ENCODE data around the gene SCUBE3.

Gene SCUBE3

DNA sequence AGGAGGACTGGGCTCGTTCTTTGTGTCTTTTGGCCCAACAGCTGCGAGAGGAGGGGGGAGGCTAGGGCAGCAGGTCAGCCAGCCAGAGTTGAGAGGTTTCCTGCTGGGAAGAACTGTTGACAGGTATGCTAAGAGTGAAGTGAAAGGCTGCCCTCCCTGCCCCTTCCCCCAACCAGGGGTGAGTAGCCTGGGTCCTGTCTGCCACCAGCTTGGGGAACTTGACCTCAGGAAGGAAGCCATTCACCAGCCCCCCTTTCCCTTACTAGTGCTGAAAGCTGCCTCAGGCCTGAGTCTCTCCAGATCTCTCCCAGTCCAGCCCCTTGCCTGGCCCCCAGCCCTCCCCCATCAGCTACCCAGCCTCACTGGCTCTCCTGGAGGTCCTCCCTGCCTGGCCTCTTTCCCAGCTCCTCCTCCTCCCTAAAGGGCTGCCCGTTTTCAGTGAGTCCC lies 25.1 kb downstream of the SCUBE3 start:
- no peak overlapping the region for H3K27ac Mint-ChIP-seq (ENCODE audit: low read depth)
- ATAC-seq (replicated peaks; ENCODE audit: extremely low read depth, poor library complexity, severe bottlenecking) (no peak), DNase-seq (ENCODE audit: low spot score in 2 of 2) (no peak)
- H3K9me3 Mint-ChIP-seq = no peaks in the 10 kb centered on the region
- H3K4me3 Mint-ChIP-seq = no peak overlapping the region
- H3K36me3 Mint-ChIP-seq (ENCODE audit: insufficient read depth) = no peaks in the 10 kb centered on the region
- no peaks in the 10 kb centered on the region for H3K27me3 Mint-ChIP-seq
- H3K4me1 Mint-ChIP-seq = peaks cover 8% of the 10 kb centered on the region

DNA sequence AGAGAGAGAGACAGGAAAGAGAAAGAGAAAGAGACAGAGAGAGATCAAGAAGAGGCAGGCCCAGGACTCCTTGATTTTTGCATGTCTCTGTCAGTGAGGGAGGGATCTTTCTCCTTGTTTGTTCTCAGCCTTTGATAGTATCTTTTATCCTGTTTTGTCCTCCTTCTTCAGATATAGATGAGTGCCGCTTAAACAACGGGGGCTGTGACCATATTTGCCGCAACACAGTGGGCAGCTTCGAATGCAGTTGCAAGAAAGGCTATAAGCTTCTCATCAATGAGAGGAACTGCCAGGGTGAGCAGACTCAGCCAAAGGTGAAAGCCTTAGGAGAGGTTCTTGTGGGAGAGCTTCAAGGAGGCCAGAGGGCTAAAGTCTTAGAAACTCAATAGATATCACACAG lies 25.8 kb downstream of the SCUBE3 start:
- Mint-ChIP-seq H3K27ac (ENCODE audit: low read depth) (no peak overlapping the region), H3K4me1 (peaks cover 6% of the 10 kb centered on the region)

DNA sequence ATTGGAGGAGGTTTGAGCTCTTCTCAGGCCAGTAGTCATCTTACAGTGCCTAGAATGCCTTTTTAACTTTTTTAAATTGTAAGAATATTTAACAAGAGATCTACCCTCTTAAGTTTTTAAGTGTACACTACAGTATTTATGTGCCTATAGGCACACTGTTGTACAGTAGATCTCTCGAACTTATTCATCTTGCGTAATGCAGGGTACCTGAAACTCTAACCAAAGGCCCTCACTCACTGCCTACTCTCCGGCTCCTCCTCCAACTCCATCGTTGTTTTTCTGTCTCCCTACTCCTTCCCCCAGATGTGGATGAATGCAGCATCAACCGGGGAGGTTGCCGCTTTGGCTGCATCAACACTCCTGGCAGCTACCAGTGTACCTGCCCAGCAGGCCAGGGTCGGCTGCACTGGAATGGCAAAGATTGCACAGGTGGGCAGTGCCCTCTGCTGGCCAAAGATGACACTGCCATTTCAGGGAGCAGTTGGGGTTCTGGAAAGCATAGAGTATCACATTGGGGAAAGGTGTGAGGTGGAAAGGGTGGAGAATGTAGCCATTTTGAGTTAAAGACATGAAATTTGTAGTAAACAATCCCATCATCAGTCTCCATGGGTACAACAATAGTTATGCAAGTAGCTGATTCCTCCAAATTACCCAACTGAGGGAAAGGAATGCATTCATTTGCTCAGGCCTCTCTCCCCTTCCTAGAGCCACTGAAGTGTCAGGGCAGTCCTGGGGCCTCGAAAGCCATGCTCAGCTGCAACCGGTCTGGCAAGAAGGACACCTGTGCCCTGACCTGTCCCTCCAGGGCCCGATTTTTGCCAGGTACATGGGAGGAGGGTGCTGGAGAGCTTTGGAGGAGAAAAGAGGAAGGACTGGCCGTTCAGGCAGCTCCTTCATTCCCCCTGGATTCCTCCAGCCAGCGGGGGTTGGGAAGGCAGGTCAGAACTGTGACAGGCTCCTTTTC lies 27.4 kb downstream of the SCUBE3 start:
- Mint-ChIP-seq H3K36me3 (ENCODE audit: insufficient read depth) (no peaks in the 10 kb centered on the region), H3K4me1 (peaks cover 7% of the 10 kb centered on the region), H3K27me3 (no peaks in the 10 kb centered on the region), H3K27ac (ENCODE audit: low read depth) (no peak overlapping the region), H3K4me3 (no peak overlapping the region), H3K9me3 (no peaks in the 10 kb centered on the region)
- DNase-seq (ENCODE audit: low spot score in 2 of 2) (peak; percentile 51 to 68), ATAC-seq (replicated peaks; ENCODE audit: extremely low read depth, poor library complexity, severe bottlenecking) (peak; percentile 46)

More for the DNA sequence above, 25.8 kb downstream of the SCUBE3 start:
- no peak overlapping the region for H3K4me3 Mint-ChIP-seq
- no peaks in the 10 kb centered on the region for H3K9me3 Mint-ChIP-seq
- ATAC-seq (replicated peaks; ENCODE audit: extremely low read depth, poor library complexity, severe bottlenecking) (no peak), DNase-seq (ENCODE audit: low spot score in 2 of 2) (no peak)
- H3K27me3 Mint-ChIP-seq = no peaks in the 10 kb centered on the region
- no peaks in the 10 kb centered on the region for H3K36me3 Mint-ChIP-seq (ENCODE audit: insufficient read depth)

DNA sequence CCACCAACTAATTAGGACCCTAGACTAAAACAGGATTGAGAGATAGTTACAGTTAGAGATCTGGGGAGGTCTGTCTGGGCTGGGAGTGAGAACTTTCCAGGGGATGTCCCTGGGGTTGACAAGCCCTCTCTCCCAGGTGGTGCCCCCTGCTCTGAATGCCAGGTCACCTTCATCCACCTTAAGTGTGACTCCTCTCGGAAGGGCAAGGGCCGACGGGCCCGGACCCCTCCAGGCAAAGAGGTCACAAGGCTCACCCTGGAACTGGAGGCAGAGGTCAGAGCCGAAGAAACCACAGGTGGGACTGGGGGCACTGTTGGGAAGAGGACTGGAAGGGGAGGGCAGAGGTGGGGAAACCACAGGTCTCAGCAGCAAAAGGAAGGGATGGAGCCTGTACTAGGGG lies 28.7 kb downstream of the SCUBE3 start:
- ATAC-seq (replicated peaks; ENCODE audit: extremely low read depth, poor library complexity, severe bottlenecking) (no peak), DNase-seq (ENCODE audit: low spot score in 2 of 2) (no peak)
- Mint-ChIP-seq H3K36me3 (ENCODE audit: insufficient read depth) (peaks cover 2% of the 10 kb centered on the region), H3K4me3 (no peak overlapping the region), H3K9me3 (no peaks in the 10 kb centered on the region), H3K4me1 (peaks cover 11% of the 10 kb centered on the region), H3K27me3 (no peaks in the 10 kb centered on the region), H3K27ac (ENCODE audit: low read depth) (no peak overlapping the region)

DNA sequence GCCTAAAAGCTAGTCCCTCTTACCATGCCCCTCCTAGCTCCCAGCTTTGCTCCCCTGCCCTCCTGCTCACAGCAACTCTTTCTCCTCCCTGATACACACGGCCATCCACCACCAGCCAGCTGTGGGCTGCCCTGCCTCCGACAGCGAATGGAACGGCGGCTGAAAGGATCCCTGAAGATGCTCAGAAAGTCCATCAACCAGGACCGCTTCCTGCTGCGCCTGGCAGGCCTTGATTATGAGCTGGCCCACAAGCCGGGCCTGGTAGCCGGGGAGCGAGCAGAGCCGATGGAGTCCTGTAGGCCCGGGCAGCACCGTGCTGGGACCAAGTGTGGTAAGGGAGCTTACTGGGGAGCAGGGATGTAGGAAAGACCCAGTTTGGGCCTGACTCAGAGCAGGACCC lies 29.1 kb downstream of the SCUBE3 start:
- no peak overlapping the region for H3K4me3 Mint-ChIP-seq
- no peak for DNase-seq (ENCODE audit: low spot score in 2 of 2)
- no peak overlapping the region for H3K27ac Mint-ChIP-seq (ENCODE audit: low read depth)
- no peak for ATAC-seq (replicated peaks; ENCODE audit: extremely low read depth, poor library complexity, severe bottlenecking)
- H3K4me1 Mint-ChIP-seq = peaks cover 11% of the 10 kb centered on the region
- H3K9me3 Mint-ChIP-seq = no peaks in the 10 kb centered on the region
- no peaks in the 10 kb centered on the region for H3K27me3 Mint-ChIP-seq
- H3K36me3 Mint-ChIP-seq (ENCODE audit: insufficient read depth) = peaks cover 2% of the 10 kb centered on the region

DNA sequence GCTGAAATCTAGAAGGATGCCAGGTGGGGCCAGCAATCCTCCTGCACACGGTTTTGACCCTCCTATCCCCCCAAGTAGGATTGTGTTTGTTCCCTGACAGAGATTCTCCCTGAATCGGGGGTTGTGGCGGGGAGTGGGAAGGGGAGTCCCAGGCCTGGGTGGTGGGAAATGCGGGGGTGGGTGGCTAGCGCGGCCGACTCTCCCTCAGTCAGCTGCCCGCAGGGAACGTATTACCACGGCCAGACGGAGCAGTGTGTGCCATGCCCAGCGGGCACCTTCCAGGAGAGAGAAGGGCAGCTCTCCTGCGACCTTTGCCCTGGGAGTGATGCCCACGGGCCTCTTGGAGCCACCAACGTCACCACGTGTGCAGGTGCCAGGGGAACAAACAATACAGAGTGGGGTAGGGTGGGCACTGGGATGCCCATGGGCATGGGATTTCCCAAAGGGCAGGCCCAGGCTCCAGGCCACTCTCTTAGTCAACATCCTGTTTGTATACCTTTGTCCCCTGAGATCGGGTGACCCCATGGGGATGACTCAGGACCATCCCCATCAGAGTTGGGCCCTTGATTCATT lies 29.7 kb downstream of the SCUBE3 start:
- DNase-seq (ENCODE audit: low spot score in 2 of 2) (no peak), ATAC-seq (replicated peaks; ENCODE audit: extremely low read depth, poor library complexity, severe bottlenecking) (no peak)
- Mint-ChIP-seq H3K4me3 (no peak overlapping the region), H3K27ac (ENCODE audit: low read depth) (no peak overlapping the region), H3K36me3 (ENCODE audit: insufficient read depth) (peaks cover 2% of the 10 kb centered on the region), H3K9me3 (no peaks in the 10 kb centered on the region), H3K27me3 (no peaks in the 10 kb centered on the region), H3K4me1 (peaks cover 11% of the 10 kb centered on the region)

DNA sequence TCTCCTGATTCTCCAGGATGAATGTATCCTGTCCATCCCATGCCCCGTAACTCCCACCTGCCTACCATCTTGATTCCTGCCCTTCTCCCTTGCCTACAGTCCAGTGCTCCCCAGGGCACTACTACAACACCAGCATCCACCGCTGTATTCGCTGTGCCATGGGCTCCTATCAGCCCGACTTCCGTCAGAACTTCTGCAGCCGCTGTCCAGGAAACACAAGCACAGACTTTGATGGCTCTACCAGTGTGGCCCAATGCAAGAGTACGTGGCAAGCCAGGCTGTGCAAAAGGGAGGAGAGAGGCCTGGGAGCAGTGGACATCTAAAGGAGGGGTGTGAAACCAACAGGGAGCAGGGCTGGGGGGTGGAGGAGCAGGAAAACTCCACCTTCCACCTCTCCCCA lies 30.8 kb downstream of the SCUBE3 start:
- Mint-ChIP-seq H3K27me3 (no peaks in the 10 kb centered on the region), H3K9me3 (no peaks in the 10 kb centered on the region), H3K27ac (ENCODE audit: low read depth) (no peak overlapping the region), H3K4me3 (no peak overlapping the region), H3K36me3 (ENCODE audit: insufficient read depth) (peaks cover 2% of the 10 kb centered on the region), H3K4me1 (peaks cover 20% of the 10 kb centered on the region)
- ATAC-seq (replicated peaks; ENCODE audit: extremely low read depth, poor library complexity, severe bottlenecking) (no peak), DNase-seq (ENCODE audit: low spot score in 2 of 2) (no peak)

DNA sequence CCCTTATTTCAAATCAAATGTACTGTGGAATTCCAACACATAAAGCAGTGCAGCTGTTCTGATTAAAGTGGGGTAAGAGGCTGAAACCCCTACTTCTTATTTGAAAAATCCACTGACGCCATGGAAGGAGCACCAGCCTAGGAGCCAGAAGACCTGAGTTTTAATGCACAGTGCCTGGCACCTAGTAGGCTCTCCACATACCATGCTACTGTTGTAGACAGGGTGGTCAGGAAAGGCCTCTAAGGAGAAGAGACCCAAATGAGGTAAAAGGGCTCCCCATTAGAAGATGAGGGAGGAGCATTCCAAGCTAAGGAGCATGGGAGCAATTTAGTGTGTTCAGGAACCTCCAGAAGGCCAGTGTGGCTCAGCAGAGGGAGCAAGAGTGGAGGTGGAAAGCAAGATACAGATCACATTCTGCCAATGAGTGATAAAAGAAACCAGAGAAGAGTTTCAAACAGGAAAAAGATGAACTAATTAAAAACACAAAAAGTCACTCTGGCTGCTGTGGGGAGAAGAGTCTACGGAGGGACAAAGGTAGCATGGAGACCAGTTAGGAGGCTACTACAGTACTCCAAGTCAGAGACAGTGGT lies 34.0 kb downstream of the SCUBE3 start:
- ATAC-seq (replicated peaks; ENCODE audit: extremely low read depth, poor library complexity, severe bottlenecking) (no peak), DNase-seq (ENCODE audit: low spot score in 2 of 2) (no peak)
- H3K27ac Mint-ChIP-seq (ENCODE audit: low read depth) = no peak overlapping the region
- H3K27me3 Mint-ChIP-seq = no peaks in the 10 kb centered on the region
- H3K4me3 Mint-ChIP-seq = no peak overlapping the region
- no peaks in the 10 kb centered on the region for H3K9me3 Mint-ChIP-seq
- peaks cover 5% of the 10 kb centered on the region for H3K36me3 Mint-ChIP-seq (ENCODE audit: insufficient read depth)
- H3K4me1 Mint-ChIP-seq = peaks cover 20% of the 10 kb centered on the region

DNA sequence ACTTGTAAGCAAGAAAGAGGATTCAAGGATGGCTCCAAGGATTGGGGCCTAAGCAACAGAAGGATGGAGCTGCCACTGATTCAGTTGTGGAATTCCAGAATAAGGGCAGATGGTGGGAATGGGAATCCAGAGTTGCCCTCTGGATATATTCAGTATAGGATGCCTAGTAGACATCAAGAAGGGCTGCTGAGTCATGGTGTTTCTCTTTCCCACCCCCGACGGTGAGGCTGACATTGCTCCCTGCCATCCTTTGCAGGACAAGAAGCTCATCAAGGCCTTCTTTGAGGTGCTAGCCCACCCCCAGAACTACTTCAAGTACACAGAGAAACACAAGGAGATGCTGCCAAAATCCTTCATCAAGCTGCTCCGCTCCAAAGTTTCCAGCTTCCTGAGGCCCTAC lies 34.5 kb downstream of the SCUBE3 start:
- Mint-ChIP-seq H3K27me3 (no peaks in the 10 kb centered on the region), H3K4me3 (no peak overlapping the region), H3K36me3 (ENCODE audit: insufficient read depth) (peaks cover 5% of the 10 kb centered on the region), H3K9me3 (no peaks in the 10 kb centered on the region), H3K27ac (ENCODE audit: low read depth) (peak overlapping the region; percentile 11), H3K4me1 (peaks cover 20% of the 10 kb centered on the region)
- ATAC-seq (replicated peaks; ENCODE audit: extremely low read depth, poor library complexity, severe bottlenecking) (no peak), DNase-seq (ENCODE audit: low spot score in 2 of 2) (no peak)

DNA sequence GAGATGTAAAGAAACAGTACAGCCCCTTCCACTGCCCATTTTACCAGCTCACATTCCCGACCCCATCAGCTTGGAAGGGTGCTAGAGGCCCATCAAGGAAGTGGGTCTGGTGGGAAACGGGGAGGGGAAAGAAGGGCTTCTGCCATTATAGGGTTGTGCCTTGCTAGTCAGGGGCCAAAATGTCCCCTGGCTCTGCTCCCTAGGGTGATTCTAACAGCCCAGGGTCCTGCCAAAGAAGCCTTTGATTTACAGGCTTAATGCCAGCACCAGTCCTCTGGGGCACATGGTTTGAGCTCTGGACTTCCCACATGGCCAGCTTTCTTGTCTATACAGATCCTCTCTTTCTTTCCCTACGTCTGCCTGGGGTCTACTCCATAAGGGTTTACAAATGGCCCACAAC lies 35.2 kb downstream of the SCUBE3 start:
- DNase-seq (ENCODE audit: low spot score in 2 of 2) (no peak), ATAC-seq (replicated peaks; ENCODE audit: extremely low read depth, poor library complexity, severe bottlenecking) (no peak)
- H3K9me3 Mint-ChIP-seq = no peaks in the 10 kb centered on the region
- peak overlapping the region; percentile 11 for H3K27ac Mint-ChIP-seq (ENCODE audit: low read depth)
- no peaks in the 10 kb centered on the region for H3K27me3 Mint-ChIP-seq
- H3K36me3 Mint-ChIP-seq (ENCODE audit: insufficient read depth) = peaks cover 5% of the 10 kb centered on the region
- no peak overlapping the region for H3K4me3 Mint-ChIP-seq
- H3K4me1 Mint-ChIP-seq = peaks cover 20% of the 10 kb centered on the region

DNA sequence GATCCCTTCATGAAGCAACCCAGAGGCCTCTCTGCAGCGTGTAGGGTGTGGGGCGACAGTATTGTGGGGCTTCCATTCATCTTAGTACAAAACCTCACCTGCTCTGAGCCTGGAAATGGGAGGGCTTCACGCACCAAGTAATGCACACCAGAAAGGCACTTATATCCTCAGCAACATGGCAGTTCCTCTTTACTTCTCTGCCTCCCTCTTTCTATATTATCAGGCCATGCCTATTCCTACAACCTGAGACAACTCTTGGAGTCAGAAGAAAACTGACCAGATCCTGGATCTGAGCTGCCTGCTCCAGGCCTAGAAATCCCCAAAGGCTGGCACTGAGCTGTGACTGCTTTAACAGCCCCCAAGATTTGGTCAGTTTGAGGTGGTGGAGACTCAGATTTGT lies 38.2 kb downstream of the SCUBE3 start:
- no peak for DNase-seq (ENCODE audit: low spot score in 2 of 2)
- H3K27me3 Mint-ChIP-seq = no peaks in the 10 kb centered on the region

DNA sequence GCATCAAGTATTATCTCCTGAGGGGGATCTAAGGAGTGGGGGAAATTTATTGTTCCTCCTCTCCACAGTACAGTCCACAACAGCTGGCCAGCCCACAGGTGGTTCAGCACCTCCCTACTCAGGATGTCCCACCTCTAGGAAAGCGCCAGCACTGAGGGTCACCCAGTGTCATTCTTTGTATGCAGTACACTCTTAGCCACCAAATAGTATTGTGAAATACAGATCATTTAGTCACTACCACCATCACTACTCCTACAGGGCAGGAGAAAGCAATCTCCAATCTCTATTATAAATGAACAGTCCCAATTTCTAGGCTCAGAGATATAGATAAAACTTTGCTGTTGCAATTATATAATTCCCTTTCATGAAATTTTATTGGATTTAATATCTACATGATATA lies 39.5 kb downstream of the SCUBE3 start:
- Mint-ChIP-seq H3K36me3 (ENCODE audit: insufficient read depth) (peaks cover 3% of the 10 kb centered on the region), H3K4me3 (no peak overlapping the region), H3K9me3 (no peaks in the 10 kb centered on the region), H3K27ac (ENCODE audit: low read depth) (no peak overlapping the region), H3K4me1 (peaks cover 15% of the 10 kb centered on the region), H3K27me3 (no peaks in the 10 kb centered on the region)
- ATAC-seq (replicated peaks; ENCODE audit: extremely low read depth, poor library complexity, severe bottlenecking) (no peak), DNase-seq (ENCODE audit: low spot score in 2 of 2) (no peak)

More for the DNA sequence above, 38.2 kb downstream of the SCUBE3 start:
- no peak for ATAC-seq (replicated peaks; ENCODE audit: extremely low read depth, poor library complexity, severe bottlenecking)
- no peak overlapping the region for H3K27ac Mint-ChIP-seq (ENCODE audit: low read depth)
- H3K9me3 Mint-ChIP-seq = no peaks in the 10 kb centered on the region
- H3K4me3 Mint-ChIP-seq = no peak overlapping the region
- peaks cover 15% of the 10 kb centered on the region for H3K4me1 Mint-ChIP-seq
- H3K36me3 Mint-ChIP-seq (ENCODE audit: insufficient read depth) = peaks cover 3% of the 10 kb centered on the region

DNA sequence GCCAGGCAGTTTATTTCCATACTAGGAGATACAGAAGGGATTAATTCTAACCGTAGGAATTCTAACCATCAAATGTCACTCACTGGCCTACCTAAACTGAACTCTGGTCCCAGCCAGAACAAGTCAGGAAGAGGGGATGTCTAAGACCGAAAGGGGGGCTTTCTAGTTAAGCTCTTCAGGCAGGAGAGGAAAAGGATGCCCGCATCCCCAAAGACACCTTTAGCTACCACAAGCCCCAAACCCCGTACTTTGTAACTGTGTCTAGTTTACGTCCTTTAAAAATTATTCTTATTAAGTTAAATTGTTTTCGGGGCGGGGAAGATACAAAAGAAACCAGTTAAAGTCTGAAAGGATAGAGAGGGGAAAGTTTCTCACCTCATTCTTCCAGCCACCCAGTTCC lies 44.6 kb downstream of the SCUBE3 start:
- no peak for DNase-seq (ENCODE audit: low spot score in 2 of 2)
- Mint-ChIP-seq H3K36me3 (ENCODE audit: insufficient read depth) (peaks cover 10% of the 10 kb centered on the region), H3K4me3 (peak overlapping the region; percentile 82), H3K27ac (ENCODE audit: low read depth) (peak overlapping the region; percentile 92), H3K9me3 (no peaks in the 10 kb centered on the region), H3K27me3 (no peaks in the 10 kb centered on the region), H3K4me1 (peaks cover 42% of the 10 kb centered on the region)
- no peak for ATAC-seq (replicated peaks; ENCODE audit: extremely low read depth, poor library complexity, severe bottlenecking)

Measured in central memory CD8-positive, alpha-beta T cell (primary cell).